Muscle of arm (tissue), 12 donors: ENCODE data around the gene TMEM101. TPM values are rescaled to one million over a fixed set of nuclear protein-coding genes. Genes with fewer than 3 reads are reported as not detected.
"Not testable (repeated sequence)": the region's sequence is repeated elsewhere in the genome, so short reads cannot be mapped to it uniquely, and the experiment has no call there.

Source experiments
- DNase-seq: peaks from one replicate; pipeline ENCODE4 v3.0.0-alpha.2; 2013
- polyA plus RNA-seq, 12 donors: library from polyadenylated mRNA; unstranded; fragments of 120-200 nt; gene quantifications; one replicate each; pipeline ENCODE4 v1.2.1, GENCODE V29; 2013; ENCODE audit not compliant: insufficient read length in 12 of 12

Gene TMEM101
- polyA plus RNA-seq, 12 donors: 20.2 to 33.7 (median 27.2) TPM; not detected in 1

DNA sequence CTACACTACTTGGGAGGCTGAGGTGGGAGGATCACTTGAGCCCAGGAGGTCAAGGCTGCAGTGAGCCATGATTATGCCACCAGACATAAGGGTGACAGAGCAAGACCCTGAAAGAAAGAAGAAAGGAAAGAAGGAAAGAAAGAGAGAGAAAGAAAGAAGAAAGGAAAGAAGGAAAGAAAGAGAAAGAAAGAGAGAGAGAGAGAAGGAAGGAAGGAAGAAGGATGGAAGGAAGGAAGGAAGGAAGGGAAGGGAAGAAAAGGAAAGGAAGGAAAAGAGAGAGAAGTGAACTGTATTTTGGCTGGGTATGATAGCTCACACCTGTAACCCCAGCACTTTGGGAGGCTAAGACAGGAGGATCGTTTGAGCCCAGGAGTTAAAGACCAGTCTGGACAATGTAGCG is 36.7 kb downstream of the TMEM101 start:
- no peak for DNase-seq

DNA sequence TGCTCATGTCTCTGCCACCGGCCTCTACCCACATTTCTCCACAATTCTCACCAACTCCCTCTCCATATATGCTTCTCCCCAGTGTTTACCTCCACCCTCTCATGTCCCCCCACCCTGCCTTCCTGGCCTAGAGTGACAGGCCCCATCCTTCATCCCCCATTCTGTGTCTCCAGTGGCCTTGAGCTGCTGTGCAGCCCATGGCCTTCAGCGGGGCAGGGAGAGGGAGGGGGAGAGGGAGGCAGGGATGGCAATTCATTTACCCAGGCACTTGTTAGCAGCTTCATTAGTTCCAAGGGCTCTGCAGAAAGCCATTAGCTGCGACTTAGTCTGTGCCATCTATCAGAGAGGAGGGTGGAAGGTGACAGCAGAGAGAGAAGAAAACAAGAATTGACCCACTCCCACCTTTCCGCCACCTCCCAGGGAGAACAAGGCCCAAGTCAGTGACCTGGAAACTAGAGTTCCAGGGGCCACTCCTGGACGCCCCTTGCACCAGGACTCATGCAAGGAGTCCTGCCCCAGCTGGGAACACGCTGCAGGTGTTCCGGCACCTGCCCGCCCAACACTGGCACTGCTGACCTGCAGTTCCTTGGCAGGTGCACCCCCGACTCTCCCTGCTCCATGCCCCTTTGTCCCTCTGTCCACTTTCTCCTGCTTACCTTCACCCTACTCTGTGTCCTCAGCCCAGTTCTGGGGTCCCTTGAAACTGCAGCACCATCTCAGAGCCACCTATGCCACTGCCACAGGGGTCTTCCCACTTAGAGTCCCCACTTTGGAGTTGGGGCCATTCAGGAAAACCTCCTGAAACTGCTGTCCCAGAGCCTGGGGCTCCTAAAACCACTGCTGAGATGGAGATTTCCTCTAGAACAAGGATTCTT is 37.6 kb downstream of the TMEM101 start:
- no peak for DNase-seq

DNA sequence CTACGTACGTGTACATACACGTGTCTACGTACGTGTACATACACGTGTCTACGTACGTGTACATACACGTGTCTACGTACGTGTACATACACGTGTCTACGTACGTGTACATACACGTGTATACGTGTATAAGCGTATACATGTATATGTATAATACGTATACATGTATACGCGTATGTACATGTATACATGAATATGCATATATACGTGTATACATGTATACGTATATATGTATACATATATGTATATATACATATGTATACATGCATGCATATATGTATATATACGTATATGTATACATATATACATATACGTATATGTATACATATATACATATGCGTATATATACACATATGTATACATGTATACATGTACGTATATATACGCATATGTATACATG is 38.9 kb downstream of the TMEM101 start:
- no peak for DNase-seq

DNA sequence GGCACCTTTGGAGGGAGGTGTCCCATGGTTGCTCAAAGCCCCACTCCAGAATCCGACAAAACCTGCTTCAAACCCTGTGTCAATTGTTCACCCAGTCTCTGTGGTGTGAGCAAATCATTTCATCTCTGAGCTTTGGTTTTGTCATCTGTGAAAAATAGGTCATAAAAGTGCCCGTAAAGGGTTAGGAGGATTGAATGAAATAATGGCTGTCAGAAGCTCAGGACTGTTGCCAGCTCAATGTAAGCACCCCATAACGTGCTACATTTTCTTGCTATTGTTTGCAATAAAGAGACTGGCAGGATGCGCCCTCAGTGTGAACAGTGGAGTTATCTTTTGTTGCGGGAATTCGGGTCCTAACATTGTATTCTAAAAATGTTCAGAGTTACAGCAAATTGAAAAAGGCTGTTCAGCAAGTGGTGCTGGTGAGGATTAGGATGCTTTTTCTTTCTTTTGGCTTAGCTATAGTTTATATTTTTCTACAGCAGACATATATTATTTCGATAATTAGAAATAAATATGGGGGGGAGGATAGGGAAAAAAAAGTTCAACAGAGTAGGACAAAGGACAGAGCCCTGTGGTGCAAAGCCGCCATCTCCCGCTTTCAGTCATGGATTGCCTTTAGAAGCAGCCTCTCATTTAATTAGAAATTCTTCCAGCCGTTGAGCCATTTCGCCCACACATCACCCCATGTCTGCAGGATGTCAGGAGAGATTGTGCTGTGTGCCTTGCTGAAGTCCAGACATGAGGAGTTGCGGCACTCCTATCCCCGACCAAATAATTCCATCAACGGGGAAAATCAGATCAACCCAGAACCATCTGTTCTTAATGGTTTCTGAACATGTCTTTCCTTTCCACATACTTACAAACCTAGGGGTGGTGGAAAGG is 40.1 kb downstream of the TMEM101 start:
- no peak for DNase-seq

DNA sequence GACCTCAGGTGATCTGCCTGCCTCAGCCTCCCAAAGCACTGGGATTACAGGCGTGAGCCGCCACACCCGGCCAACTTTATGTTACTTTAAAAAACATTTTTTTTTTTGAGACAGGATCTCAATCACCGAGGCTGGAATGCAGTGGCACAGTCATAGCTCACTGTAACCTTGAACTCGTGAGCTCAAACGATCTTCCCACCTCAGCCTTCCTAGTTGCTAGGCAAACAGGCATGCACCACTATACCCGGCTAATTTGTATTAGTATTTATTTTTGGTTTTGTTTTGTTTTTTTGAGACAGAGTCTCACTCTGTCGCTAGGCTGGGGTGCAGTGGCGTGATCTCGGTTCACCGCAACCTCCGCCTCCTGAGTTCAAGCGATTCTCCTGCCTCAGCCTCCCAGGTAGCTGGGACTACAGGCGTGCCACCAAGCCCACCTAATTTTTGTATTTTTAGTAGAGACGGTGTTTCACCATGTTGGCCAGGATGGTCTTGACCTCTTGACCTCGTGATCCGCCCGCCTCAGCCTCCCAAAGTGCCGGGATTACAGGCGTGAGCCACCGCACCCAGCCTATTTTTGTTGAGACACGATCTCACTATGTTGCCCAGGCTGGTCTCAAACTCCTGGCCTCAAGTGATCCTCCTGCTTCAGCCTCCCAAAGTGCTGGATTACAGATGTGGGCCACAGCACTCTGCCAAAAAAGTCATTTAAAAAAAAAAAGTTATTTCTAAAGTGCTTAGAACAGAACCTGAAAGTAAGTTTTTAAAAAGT is 42.1 kb downstream of the TMEM101 start:
- DNase-seq: not testable (repeated sequence)

DNA sequence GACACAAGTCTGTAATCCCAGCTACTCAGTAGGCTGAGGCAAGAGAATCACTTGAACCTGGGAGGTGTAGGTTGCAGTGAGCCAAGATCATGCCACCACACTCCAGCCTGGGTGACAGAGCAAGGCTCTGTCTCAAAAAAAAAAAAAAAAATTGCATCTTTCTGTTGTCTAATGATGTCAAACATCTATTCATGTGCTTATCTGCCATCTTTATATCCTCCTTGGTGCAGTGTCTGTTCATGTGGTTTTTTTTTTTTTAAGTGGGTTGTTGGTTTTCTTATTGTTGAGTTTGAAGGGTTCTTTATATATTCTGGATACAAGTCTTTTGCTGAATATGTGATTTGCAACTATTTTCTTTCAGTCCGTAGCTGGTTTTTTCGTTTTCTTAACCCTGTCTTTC is 43.3 kb downstream of the TMEM101 start:
- not testable (repeated sequence) for DNase-seq

DNA sequence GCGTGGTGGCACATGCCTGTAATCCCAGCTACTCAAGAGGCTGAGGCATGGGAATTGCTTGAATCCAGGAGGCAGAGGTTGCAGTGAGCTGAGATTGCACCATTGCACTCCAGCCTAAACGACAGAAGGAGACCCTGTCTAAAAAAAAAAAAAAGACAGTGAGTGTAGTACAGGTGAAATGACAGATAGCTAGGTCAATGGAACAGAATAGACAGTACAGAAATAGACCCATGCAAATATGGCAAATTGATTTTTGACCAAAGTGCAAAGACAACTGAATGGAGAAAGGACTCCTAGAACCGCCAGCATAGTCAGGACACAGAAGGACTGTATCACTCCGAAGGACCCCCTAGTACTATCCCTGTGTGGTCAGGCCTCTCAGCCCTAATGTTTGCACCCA is 44.4 kb downstream of the TMEM101 start:
- no peak for DNase-seq

DNA sequence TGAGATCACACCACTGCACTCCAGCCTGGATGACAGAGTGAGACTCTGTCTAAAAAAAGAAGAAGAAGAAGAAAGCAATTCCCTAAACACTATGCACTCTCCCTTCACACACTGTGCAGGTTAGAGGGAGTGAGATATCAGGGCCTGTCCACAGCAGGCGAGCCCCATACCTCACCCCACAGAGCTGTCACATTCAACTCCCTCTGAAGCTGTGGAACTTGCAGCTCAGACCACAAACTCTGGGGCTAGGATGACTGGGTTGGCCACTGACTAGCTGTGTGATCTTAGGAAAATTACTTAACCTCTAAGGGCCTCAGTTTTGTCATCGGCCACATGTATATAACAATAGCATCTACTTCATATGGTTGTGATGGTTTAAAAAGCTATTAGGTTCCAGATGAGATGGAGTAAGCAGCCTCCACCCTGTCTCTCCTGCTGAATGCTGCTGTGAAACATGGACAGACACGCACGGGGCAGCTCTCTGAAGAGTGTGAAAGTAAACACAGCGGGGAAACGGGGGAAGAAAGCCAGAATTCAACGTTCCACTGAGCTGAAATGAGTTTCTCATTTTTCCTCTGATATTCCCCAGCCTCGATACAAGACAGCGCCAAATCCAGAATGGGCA is 47.4 kb downstream of the TMEM101 start:
- DNase-seq: no peak

DNA sequence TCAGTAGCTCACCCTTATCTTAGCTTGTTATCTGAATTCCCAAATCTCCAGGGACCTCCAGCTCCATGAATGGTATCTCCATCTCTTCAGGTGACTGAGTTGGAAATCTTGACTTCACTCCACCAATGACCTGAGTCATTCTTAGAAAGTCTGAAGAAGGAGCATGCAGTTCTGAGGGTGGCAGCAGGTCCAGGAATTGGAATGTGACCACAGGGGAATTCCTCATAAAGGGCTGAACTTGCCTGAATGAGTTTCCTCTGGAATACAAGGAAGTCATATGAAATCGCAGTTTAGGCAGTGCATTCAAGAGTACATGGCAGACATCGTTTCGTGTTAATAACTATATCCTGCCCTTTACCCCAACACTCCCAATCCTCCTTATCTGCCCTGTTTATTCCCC is 48.5 kb downstream of the TMEM101 start:
- DNase-seq: no peak

DNA sequence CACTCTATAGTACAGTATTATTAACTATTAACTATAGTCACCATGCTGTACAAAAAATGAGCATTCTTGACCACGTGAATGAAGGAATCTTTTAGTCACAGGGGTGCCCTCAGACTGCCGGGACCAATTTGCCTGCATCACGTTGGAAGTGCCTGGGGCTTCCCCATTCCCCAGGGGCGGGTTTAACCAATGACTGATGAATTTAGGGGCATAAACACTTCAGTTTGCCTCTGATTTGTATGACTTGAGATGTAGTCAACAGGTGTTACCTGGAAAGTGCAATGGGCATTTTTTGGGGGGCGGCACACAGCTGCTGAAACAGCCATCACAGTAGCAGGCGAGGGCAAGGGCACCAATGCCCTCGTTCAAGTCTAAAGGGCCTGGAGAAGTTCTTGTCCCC is 52.3 kb downstream of the TMEM101 start:
- no peak for DNase-seq

DNA sequence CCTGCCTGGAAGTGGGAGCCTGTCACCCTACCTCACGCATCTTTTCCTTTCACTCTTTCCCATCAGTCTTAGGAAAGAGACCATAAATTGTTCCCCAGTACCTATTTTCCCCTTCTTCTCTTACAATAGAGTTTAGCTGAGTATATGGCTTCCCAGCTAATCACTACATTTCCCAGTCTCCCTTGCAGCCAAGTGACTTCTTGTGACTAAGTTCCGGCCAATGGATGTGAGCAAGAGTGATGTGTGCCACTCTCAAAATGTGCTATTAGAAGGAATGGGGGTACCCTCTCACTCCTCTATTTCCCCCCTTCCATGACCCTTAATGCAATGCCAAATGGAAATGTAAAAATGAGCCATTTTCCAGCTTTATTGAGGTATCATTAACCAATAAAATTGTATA is 52.8 kb downstream of the TMEM101 start:
- DNase-seq: no peak

DNA sequence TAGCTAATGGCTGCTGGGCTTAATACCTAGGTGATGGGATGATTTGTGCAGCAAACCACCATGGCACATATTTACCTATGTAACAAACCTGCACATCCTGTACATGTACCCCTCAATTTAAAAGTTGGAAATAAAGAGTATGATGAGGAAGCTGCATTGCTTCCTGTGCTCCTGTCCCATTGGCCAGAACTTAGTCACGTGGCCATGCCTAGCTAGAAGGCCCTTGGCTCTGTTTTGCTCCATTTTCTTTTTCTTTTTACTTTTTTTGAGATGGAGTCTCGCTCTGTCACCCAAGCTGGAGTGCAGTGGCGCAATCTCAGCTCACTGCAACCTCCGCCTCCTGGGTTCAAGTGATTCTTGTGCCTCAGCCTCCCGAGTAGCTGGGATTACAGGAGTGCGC is 53.5 kb downstream of the TMEM101 start:
- DNase-seq: not testable (repeated sequence)

Other genes with a start within 250 kb of the TMEM101 start
- gene DUSP3, start 236.0 kb downstream of the TMEM101 start, polyA plus RNA-seq: 100 to 1,000 TPM in 1 of 12 donors, 10 to 100 TPM in 11; 42.4 to 168 (median 71.3) TPM
- gene CFAP97D1, start 234.5 kb downstream of the TMEM101 start, polyA plus RNA-seq: under 1 TPM in 4 of 12 donors, not detected in 8; 0.03 to 0.22 (median 0.13) TPM
- gene MPP3, start 181.8 kb downstream of the TMEM101 start, polyA plus RNA-seq: 10 to 100 TPM in 2 of 12 donors, 1 to 10 TPM in 9, not detected in 1; 3.1 to 42.0 (median 4.3) TPM
- gene CD300LG, start 167.8 kb downstream of the TMEM101 start, polyA plus RNA-seq: 1 to 10 TPM in 10 of 12 donors, not detected in 2; 1.6 to 3.2 (median 2.2) TPM
- 1 to 10 TPM in 11 of 12 donors, not detected in 1; 1.8 to 5.1 (median 3.3) TPM for gene MPP2, start 107.4 kb downstream of the TMEM101 start, polyA plus RNA-seq
- under 1 TPM in 3 of 12 donors, not detected in 9; 0.27 to 0.37 (median 0.35) TPM for gene PPY, start 72.5 kb downstream of the TMEM101 start, polyA plus RNA-seq
- 10 to 100 TPM in 1 of 12 donors, under 1 TPM in 2, not detected in 9; 0.22 to 79.9 (median 0.47) TPM for gene PYY, start 61.0 kb downstream of the TMEM101 start, polyA plus RNA-seq
- under 1 TPM in 10 of 12 donors, not detected in 2; 0.17 to 0.70 (median 0.42) TPM for gene NAGS, start 10.3 kb downstream of the TMEM101 start, polyA plus RNA-seq
- gene LSM12, start 51.7 kb upstream of the TMEM101 start, polyA plus RNA-seq: 100 to 1,000 TPM in 1 of 12 donors, 10 to 100 TPM in 11; 26.4 to 379 (median 30.7) TPM
- gene G6PC3, start 55.8 kb upstream of the TMEM101 start, polyA plus RNA-seq: 10 to 100 TPM in 11 of 12 donors, not detected in 1; 25.8 to 65.2 (median 34.2) TPM
- 10 to 100 TPM in 11 of 12 donors, not detected in 1; 42.1 to 70.6 (median 50.0) TPM for gene HDAC5, start 108.7 kb upstream of the TMEM101 start, polyA plus RNA-seq
- gene HROB, start 127.0 kb upstream of the TMEM101 start, polyA plus RNA-seq: 1 to 10 TPM in 10 of 12 donors, not detected in 2; 1.6 to 4.3 (median 2.7) TPM
- gene ASB16, start 155.7 kb upstream of the TMEM101 start, polyA plus RNA-seq: 10 to 100 TPM in 6 of 12 donors, 1 to 10 TPM in 4, not detected in 2; 6.3 to 21.7 (median 13.2) TPM
- 10 to 100 TPM in 11 of 12 donors, not detected in 1; 32.6 to 63.8 (median 45.1) TPM for gene TMUB2, start 172.0 kb upstream of the TMEM101 start, polyA plus RNA-seq
- 10 to 100 TPM in 11 of 12 donors, not detected in 1; 36.3 to 63.7 (median 49.6) TPM for gene ATXN7L3, start 184.9 kb upstream of the TMEM101 start, polyA plus RNA-seq
- 100 to 1,000 TPM in 1 of 12 donors, 10 to 100 TPM in 10, not detected in 1; 54.5 to 112 (median 71.6) TPM for gene UBTF, start 204.7 kb upstream of the TMEM101 start, polyA plus RNA-seq